DOHH2 (cell line): ENCODE results near the gene GNPTAB.

ENCODE experiments used
- EZH2phosphoT487 ChIP-seq: fragments of 200-600 bp; sonication (generic); IDR thresholded peaks from 2 replicates; pipeline ENCODE4 v1.6.1; 2017; ENCODE audit warnings: borderline replicate concordance, mild to moderate bottlenecking, antibody characterized with exemption, low read length, moderate library complexity, mixed read lengths
- TF ChIP-seq, protein P1 (sequence below): fragments of 200-600 bp; sonication (generic); IDR thresholded peaks from one replicate; pipeline ENCODE4 v1.5.1; 2014; ENCODE audit warnings: antibody characterized with exemption, mild to moderate bottlenecking, low read depth, low read length; ENCODE audit not compliant: poor library complexity, severe bottlenecking

DNA sequence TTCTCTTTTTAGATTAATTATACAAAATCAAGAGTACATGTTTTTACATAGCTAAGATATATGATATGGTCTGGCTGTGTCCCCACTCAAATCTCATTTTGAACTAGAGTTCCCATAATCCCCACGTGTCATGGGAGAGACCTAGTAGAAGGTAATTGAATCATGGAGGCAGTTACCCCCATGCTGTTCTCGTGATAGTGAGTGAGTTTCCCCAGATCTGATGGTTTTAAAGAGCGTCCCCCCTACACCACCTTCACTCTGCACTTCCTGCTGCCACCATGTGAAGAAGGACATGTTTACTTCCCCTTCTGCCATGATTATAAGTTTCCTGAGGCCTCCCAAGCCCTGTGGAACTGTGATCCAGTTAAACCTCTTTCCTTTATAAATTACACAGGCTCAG is 25.2 kb upstream of the GNPTAB start:
- TF ChIP-seq, protein P1, sequence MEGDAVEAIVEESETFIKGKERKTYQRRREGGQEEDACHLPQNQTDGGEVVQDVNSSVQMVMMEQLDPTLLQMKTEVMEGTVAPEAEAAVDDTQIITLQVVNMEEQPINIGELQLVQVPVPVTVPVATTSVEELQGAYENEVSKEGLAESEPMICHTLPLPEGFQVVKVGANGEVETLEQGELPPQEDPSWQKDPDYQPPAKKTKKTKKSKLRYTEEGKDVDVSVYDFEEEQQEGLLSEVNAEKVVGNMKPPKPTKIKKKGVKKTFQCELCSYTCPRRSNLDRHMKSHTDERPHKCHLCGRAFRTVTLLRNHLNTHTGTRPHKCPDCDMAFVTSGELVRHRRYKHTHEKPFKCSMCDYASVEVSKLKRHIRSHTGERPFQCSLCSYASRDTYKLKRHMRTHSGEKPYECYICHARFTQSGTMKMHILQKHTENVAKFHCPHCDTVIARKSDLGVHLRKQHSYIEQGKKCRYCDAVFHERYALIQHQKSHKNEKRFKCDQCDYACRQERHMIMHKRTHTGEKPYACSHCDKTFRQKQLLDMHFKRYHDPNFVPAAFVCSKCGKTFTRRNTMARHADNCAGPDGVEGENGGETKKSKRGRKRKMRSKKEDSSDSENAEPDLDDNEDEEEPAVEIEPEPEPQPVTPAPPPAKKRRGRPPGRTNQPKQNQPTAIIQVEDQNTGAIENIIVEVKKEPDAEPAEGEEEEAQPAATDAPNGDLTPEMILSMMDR = no peak
- no peak for TF ChIP-seq EZH2phosphoT487
